Measurements from ENCODE around the gene KDM2B. TPM values are rescaled to one million over a fixed set of nuclear protein-coding genes. Genes with fewer than 3 reads are reported as not detected.

The KDM2B gene
- total and polyA plus RNA-seq, 2 experiments from 2014 or later: 30.8 to 82.1 TPM

DNA sequence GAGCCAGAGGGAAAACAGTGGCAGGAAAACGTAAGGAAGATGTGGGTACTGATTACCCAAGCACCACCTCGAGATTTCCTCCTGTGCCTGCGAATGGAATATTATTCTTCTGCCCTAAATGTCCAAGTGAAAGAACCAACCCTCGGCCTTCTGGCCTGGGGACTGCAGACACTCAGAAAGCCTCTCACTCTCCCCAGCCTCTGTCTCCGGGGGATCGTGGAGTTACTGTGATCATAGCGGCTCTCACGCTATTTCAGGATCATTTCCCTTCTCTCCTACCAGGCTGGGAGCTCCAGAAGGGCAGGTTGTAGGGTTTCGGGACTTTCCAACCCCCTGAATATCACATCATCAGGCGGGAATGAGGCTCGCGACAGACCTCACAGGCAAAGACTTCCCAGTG, 68.9 kb downstream of the KDM2B start:
- H3K9me3 ChIP-seq (ENCODE audit: low read depth): no peaks in the 10 kb centered on the region
- no peaks in the 10 kb centered on the region for H3K27me3 ChIP-seq
- no peak overlapping the region for H3K4me3 ChIP-seq
- peaks cover 16% of the 10 kb centered on the region for H3K36me3 ChIP-seq
- TF ChIP-seq, protein P1, sequence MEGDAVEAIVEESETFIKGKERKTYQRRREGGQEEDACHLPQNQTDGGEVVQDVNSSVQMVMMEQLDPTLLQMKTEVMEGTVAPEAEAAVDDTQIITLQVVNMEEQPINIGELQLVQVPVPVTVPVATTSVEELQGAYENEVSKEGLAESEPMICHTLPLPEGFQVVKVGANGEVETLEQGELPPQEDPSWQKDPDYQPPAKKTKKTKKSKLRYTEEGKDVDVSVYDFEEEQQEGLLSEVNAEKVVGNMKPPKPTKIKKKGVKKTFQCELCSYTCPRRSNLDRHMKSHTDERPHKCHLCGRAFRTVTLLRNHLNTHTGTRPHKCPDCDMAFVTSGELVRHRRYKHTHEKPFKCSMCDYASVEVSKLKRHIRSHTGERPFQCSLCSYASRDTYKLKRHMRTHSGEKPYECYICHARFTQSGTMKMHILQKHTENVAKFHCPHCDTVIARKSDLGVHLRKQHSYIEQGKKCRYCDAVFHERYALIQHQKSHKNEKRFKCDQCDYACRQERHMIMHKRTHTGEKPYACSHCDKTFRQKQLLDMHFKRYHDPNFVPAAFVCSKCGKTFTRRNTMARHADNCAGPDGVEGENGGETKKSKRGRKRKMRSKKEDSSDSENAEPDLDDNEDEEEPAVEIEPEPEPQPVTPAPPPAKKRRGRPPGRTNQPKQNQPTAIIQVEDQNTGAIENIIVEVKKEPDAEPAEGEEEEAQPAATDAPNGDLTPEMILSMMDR (IDR thresholded peaks at IDR 0.05; ENCODE audit: low read depth, low read length): no peak
- no peak for DNase-seq (ENCODE audit: low read depth in 1 of 2, low spot score in 1 of 2)
- no peak overlapping the region for H3K27ac ChIP-seq
- H3K4me1 ChIP-seq (ENCODE audit: low read depth): no peaks in the 10 kb centered on the region

DNA sequence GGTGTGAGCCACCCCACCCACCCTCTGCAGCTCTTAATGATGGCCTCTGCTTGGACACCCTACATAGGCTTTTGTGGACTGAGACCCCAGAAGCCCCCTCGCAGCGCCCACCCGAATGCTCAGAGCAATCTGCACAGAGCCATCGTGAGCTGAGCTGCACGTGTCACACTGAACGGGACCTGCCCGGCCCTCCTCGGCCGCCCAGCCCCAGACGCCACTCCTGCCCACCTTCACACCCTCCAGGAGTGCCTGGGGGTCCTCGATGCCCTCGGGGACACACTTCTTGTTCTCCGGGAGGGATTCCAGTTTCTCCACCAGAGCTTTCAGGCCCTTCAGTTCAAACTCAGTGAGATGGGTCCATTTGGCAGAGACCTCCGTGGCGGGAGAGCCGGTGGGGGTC, 71.5 kb downstream of the KDM2B start:
- Histone ChIP-seq H3K27ac (no peak overlapping the region), H3K4me1 (ENCODE audit: low read depth) (no peaks in the 10 kb centered on the region), H3K9me3 (ENCODE audit: low read depth) (no peaks in the 10 kb centered on the region), H3K36me3 (peaks cover 16% of the 10 kb centered on the region), H3K4me3 (no peak overlapping the region), H3K27me3 (no peaks in the 10 kb centered on the region)
- TF ChIP-seq, protein P1 (IDR thresholded peaks at IDR 0.05; ENCODE audit: low read depth, low read length): no peak
- no peak for DNase-seq (ENCODE audit: low read depth in 1 of 2, low spot score in 1 of 2)

DNA sequence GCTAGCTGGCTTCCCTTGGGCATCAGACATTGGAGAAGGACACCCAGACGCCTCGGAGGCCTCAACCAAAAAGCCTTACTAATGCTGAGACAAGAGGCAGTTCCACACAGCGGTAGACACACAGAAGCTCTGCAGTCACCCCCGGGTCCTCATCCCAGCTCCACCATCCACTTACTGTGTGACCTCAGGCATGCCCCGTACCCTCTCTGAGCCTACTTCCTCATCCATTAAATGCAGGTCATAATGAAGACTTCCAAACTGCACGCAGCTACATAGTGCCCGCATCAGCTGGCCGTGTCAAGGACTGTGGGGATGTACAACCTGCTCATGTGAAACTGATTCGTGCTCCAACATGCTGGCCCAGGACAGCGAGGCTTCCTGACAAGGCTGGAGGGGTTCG, 72.3 kb downstream of the KDM2B start:
- Histone ChIP-seq H3K36me3 (peaks cover 16% of the 10 kb centered on the region), H3K27ac (no peak overlapping the region), H3K4me3 (no peak overlapping the region), H3K27me3 (no peaks in the 10 kb centered on the region), H3K9me3 (ENCODE audit: low read depth) (no peaks in the 10 kb centered on the region), H3K4me1 (ENCODE audit: low read depth) (no peaks in the 10 kb centered on the region)
- TF ChIP-seq, protein P1 (IDR thresholded peaks at IDR 0.05; ENCODE audit: low read depth, low read length): no peak
- no peak for DNase-seq (ENCODE audit: low read depth in 1 of 2, low spot score in 1 of 2)

DNA sequence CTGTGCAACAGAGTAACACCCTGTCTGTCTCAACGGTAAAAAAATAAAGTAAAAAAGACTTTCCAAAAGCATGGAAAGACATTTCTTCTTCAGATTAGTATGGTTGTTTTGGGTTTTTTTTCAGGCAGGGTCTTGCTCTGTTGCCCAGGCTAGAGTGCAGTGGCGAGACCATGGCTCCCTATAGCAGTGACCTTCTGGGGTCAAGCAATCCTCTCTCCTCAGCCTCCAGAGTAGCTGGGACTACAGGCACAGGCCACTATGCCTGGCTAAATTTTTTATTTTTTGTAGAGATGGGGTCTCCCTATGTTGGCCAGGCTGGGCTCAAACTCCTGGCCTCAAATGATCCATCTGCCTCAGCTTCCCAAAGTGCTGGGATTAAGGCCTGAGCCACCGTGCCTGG, 72.8 kb downstream of the KDM2B start:
- TF ChIP-seq, protein P1 (IDR thresholded peaks at IDR 0.05; ENCODE audit: low read depth, low read length): no peak
- Histone ChIP-seq H3K4me3 (no peak overlapping the region), H3K4me1 (ENCODE audit: low read depth) (no peaks in the 10 kb centered on the region), H3K27me3 (no peaks in the 10 kb centered on the region), H3K27ac (no peak overlapping the region), H3K36me3 (peaks cover 16% of the 10 kb centered on the region), H3K9me3 (ENCODE audit: low read depth) (no peaks in the 10 kb centered on the region)
- DNase-seq (ENCODE audit: low read depth in 1 of 2, low spot score in 1 of 2): no peak

DNA sequence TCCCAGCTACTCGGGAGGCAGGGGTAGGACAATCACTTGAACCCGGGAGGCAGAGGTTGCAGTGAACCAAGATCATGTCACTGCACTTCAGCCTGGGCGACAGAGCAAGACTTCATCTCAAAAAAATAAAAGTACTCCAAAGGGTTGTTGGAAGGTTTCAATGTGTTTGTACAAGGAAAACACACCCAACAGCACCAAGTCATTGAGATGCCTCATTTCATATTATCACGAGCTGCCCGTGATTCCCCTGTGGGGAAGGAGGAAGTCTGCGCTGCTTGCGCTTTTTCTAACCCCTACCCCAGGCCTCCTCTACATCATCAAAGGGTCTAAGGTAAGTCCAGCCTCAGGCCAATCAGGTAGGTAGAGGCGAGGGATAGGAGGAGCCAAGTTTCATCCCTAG, 73.6 kb downstream of the KDM2B start:
- H3K36me3 ChIP-seq: peaks cover 11% of the 10 kb centered on the region

More for the DNA sequence above, 73.6 kb downstream of the KDM2B start:
- H3K9me3 ChIP-seq (ENCODE audit: low read depth): no peaks in the 10 kb centered on the region
- H3K27ac ChIP-seq: no peak overlapping the region
- no peaks in the 10 kb centered on the region for H3K27me3 ChIP-seq
- TF ChIP-seq, protein P1 (IDR thresholded peaks at IDR 0.05; ENCODE audit: low read depth, low read length): no peak
- DNase-seq (ENCODE audit: low read depth in 1 of 2, low spot score in 1 of 2): no peak
- H3K4me3 ChIP-seq: no peak overlapping the region
- H3K4me1 ChIP-seq (ENCODE audit: low read depth): no peaks in the 10 kb centered on the region

All from cardiac muscle cell (in vitro differentiated cells and primary cell).